HepG2 (cell line): ENCODE measurements around the gene MAMDC2. TPM values are rescaled to one million over a fixed set of nuclear protein-coding genes. Genes with fewer than 3 reads are reported as not detected.

Experiments used
- CERS6 ChIP-seq: sonication (generic); formaldehyde crosslinking; IDR thresholded peaks from 2 replicates; pipeline ENCODE4 v1.5.0; 2020; ENCODE audit warnings: missing genetic modification reagents
- ETV5 ChIP-seq: IDR thresholded peaks from 2 replicates; pipeline ENCODE4 v1.6.1; 2018; ENCODE audit warnings: missing biosample characterization, missing genetic modification reagents, inconsistent platforms, borderline replicate concordance
- HCFC1 ChIP-seq: fragments of 150-350 bp; IDR thresholded peaks from 2 replicates; pipeline ENCODE4 v1.6.1; 2014; ENCODE audit warnings: low read depth, low read length
- HES4 ChIP-seq: sonication (generic); formaldehyde crosslinking; IDR thresholded peaks from 2 replicates; pipeline ENCODE4 v1.9.0; 2021; ENCODE audit warnings: mild to moderate bottlenecking, missing genetic modification reagents, borderline replicate concordance
- HMG20A ChIP-seq: IDR thresholded peaks from 2 replicates; pipeline ENCODE4 v1.6.1; 2016; ENCODE audit warnings: borderline replicate concordance
- HOXD1 ChIP-seq: sonication (generic); formaldehyde crosslinking; IDR thresholded peaks from 2 replicates; pipeline ENCODE4 v1.5.0; 2020; ENCODE audit warnings: missing genetic modification reagents
- KDM5B ChIP-seq: sonication (generic); formaldehyde crosslinking; IDR thresholded peaks from 2 replicates; pipeline ENCODE4 v1.4.0; 2020; ENCODE audit warnings: missing genetic modification reagents, mild to moderate bottlenecking, borderline replicate concordance
- KLF15 ChIP-seq: sonication (generic); formaldehyde crosslinking; IDR thresholded peaks from 2 replicates; pipeline ENCODE4 v1.8.1; 2023; ENCODE audit warnings: borderline replicate concordance, mild to moderate bottlenecking, inconsistent platforms, missing genetic modification reagents, mixed read lengths
- POGZ ChIP-seq: sonication (generic); formaldehyde crosslinking; IDR thresholded peaks from 2 replicates; pipeline ENCODE4 v1.4.0; 2020; ENCODE audit warnings: mild to moderate bottlenecking, missing genetic modification reagents
- SNAPC4 ChIP-seq: sonication (generic); formaldehyde crosslinking; IDR thresholded peaks from 2 replicates; pipeline ENCODE4 v1.4.0; 2020; ENCODE audit warnings: mild to moderate bottlenecking, missing genetic modification reagents
- TP53 ChIP-seq: sonication (generic); formaldehyde crosslinking; conservative IDR thresholded peaks from 2 replicates; pipeline ENCODE4 v1.4.0; 2020; ENCODE audit warnings: missing genetic modification reagents
- ZBTB37 ChIP-seq: sonication (generic); formaldehyde crosslinking; IDR thresholded peaks from 2 replicates; pipeline ENCODE4 v1.4.0; 2020; ENCODE audit warnings: mild to moderate bottlenecking, missing genetic modification reagents
- ZNF256 ChIP-seq: sonication (generic); formaldehyde crosslinking; conservative IDR thresholded peaks from 2 replicates; pipeline ENCODE4 v1.4.0; 2020; ENCODE audit warnings: missing genetic modification reagents
- ZNF281 ChIP-seq: sonication (generic); formaldehyde crosslinking; IDR thresholded peaks from 2 replicates; pipeline ENCODE4 v1.4.0; 2020; ENCODE audit warnings: missing genetic modification reagents, borderline replicate concordance
- ZNF317 ChIP-seq: sonication (generic); formaldehyde crosslinking; IDR thresholded peaks from 2 replicates; pipeline ENCODE4 v1.5.0; 2020; ENCODE audit warnings: mild to moderate bottlenecking, missing genetic modification reagents
- ZNF552 ChIP-seq: sonication (generic); formaldehyde crosslinking; IDR thresholded peaks from 2 replicates; pipeline ENCODE4 v1.9.0; 2022; ENCODE audit warnings: missing genetic modification reagents, mild to moderate bottlenecking, borderline replicate concordance
- ZNF780A ChIP-seq: sonication (generic); formaldehyde crosslinking; IDR thresholded peaks from 2 replicates; pipeline ENCODE4 v1.8.0; 2022; ENCODE audit warnings: mild to moderate bottlenecking, missing genetic modification reagents, moderate library complexity
- ZNF792 ChIP-seq: IDR thresholded peaks from 2 replicates; pipeline ENCODE4 v1.6.1; 2016
- ZSCAN30 ChIP-seq: sonication (generic); formaldehyde crosslinking; IDR thresholded peaks from 2 replicates; pipeline ENCODE4 v1.5.0; 2020; ENCODE audit warnings: mild to moderate bottlenecking, missing genetic modification reagents
- polyA plus RNA-seq, 8 experiments: library from polyadenylated mRNA; depleted of rRNA in 3 of 8; stranded (reverse) in 7 of 8; unstranded in 1 of 8; fragments of >200 nt; fragmentation: Illumina TruSeq in 4 of 8; extraction: Trizol in 4 of 8; gene quantifications; 2 replicates each; pipeline versions ENCODE4 v1.2.1 to v1.2.3, GENCODE V29; 2011 to 2016; ENCODE audit warnings: low read depth in 4 of 8, missing spikeins in 1 of 8, mixed read lengths in 1 of 8; ENCODE audit not compliant: insufficient read depth in 1 of 8
- total RNA-seq, 5 experiments: library from RNA; depleted of rRNA; stranded (reverse); fragments of >200 nt; fragmentation: Illumina TruSeq; extraction: Trizol; gene quantifications; 2 replicates each; pipeline ENCODE4 v1.2.3, GENCODE V29; 2016; ENCODE audit warnings: low read depth in 1 of 5

The MAMDC2 gene
- total and polyA plus RNA-seq, 2 of the 13 experiments (the other 11 are each of a cell fraction or from before 2014, with no cell fraction given), result not detected

GRCh38 chr9:70257991-70258691, 214.5 kb downstream of the MAMDC2 start (continued):
- TF ChIP-seq SNAPC4 (0 out of 2 replicates have a peak, but pooled peaks have one; percentile 36), ETV5 (CRISPR knock-in tag) (peak; percentile 7; the same call in 1 of the 2 replicates), CERS6 (peak; percentile 41; the same call in 1 of the 2 replicates), ZNF256 (CRISPR knock-in tag) (0 out of 2 replicates have a peak, but pooled peaks have one; percentile 53), ZNF780A (CRISPR knock-in tag) (no peak), HMG20A (no peak), ZBTB37 (CRISPR knock-in tag) (peak; percentile 62; the same call in 1 of the 2 replicates), TP53 (no peak), ZNF792 (CRISPR knock-in tag) (0 out of 2 replicates have a peak, but pooled peaks have one; percentile 9), HOXD1 (CRISPR knock-in tag) (peak; percentile 68; the same call in 1 of the 2 replicates), ZNF281 (CRISPR knock-in tag) (0 out of 2 replicates have a peak, but pooled peaks have one; percentile 6), HCFC1 (no peak), KLF15 (0 out of 2 replicates have a peak, but pooled peaks have one; percentile 82), HES4 (CRISPR knock-in tag) (no peak), ZNF552 (CRISPR knock-in tag) (peak; percentile 22; the same call in 1 of the 2 replicates), ZNF317 (CRISPR knock-in tag) (peak; percentile 77), POGZ (CRISPR knock-in tag) (no peak), ZSCAN30 (0 out of 2 replicates have a peak, but pooled peaks have one; percentile 72), KDM5B (CRISPR knock-in tag) (peak; percentile 85; the same call in 1 of the 2 replicates)
